NCI-H1048 (cell line): ENCODE results near the gene CAMK1.

Experiments used
- DNase-seq: peaks from one replicate; lab custom pipeline; 2025; lab: John Stamatoyannopoulos, UW

CAMK1 gene

DNA sequence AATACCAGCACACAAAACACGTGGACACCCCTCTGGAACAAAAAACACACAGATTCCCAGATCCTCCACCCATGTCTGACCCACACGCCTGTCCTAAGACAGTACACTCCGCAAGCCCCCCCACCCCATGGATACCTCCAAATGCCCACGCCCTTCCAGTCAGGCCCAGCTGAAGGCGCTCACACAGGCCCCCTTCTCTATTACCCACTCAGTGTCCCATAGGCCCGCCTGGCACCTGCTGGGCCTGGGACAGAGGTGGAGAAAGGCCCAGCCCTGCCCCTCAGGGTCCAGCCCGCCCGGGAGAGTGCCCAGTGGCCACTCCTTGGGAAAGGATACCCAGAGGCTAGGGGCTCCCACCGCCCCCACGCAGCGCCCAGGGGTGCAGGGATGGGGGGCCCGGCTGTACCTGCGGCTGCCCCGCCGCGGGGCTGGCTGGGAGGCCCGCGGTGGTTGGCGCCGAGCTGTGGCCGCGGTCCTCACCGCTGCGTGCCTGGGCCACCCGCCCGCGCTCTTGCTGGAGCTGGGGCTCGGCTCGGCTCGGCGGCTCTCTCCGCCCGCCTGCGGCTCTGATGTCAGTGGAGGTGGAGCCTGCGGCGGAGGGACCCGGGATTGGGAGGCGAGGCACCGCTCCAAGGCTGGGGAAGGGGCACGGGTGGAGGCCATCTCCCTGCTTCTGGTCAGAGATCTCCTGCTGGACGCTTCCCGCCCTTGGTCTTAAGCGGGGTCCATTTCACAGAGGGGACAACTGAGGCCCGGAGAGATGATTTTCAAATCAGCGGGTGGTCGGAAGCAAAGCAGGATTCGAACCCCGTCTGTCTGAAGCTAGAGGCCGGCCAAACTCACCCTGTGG lies at the start of gene CAMK1:
Gene CAMK1, minus strand, starts transcription at position 522 of the 850 bp plus-strand sequence. CDS start 2,198 bp downstream, outside the sequence.
- DNase-seq = no peak

GRCh38 chr3:9818666-9819335 lies 49.1 kb upstream of the CAMK1 start:
- DNase-seq = no peak

DNA sequence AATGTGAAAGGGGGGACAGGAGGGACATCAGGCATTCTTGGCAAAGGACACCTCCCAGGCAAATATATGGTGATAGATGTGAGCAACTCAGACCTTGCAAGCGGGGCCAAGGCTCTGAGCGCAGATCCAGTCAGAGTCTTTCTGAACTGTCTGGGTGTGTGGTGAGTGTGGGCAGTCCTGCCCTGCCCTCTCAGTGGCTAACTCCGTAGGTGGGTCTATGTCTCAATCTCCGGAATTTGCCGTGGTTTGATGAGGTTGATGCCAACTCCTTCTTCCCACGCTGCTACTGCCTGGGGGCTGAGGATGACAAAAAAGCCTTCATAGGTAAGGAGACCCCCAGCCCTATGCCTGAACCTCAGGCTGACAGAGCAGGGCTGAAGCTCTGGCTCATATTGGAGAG lies 47.7 kb upstream of the CAMK1 start:
- DNase-seq = no peak

- DNase-seq = no peak
Measured at GRCh38 chr3:9815986-9816385, 46.2 kb upstream of the CAMK1 start.

DNA sequence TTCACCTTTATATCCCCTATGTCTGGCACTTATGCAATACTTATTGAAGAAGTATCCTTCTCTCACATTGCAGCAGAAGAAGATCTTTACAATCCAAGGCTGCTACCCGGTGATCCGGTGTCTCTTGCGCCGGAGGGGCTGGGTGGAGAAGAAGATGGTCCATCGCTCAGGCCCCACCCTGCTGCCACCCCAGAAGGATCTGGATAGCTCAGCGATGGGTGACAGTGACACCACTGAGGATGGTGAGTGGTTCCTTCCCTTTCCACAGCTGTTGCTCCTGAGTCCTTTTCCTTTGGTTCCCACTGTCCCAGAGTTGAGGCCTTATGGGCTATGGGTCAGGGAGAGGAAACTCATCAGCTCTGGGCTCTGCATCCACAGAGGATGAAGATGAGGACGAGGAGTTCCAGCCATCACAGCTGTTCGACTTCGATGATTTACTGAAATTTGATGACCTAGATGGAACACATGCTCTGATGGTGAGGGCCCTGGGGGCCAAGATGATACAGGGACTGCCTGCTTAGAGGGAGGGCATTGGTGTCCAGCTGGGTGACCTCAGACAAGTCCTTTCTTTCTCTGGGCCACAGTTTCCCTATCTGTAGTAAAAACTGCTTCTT lies 43.2 kb upstream of the CAMK1 start:
- no peak for DNase-seq

DNA sequence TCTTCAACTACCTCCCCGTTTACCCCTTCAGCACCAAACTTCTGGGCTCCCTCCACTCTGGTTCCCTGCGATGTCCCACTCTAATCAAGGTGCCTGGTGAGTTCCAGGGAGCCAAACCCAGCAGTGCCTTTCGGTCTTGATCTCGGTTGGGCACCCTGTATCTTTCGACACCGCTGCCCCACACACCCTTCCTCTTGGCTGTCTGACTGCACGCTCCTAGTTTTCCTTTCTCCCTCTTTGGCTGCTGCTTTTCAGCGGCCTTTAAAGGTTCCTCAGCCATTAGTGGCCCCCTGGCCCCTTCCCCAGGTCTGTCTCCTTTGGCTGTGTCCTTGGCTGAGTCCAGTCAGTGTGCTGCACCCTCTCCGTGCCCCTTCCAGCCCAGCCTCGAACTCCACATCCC lies 41.1 kb upstream of the CAMK1 start:
- DNase-seq = no peak

GRCh38 chr3:9810433-9810770 lies 40.7 kb upstream of the CAMK1 start:
- DNase-seq = no peak

GRCh38 chr3:9809615-9810432 lies 40.1 kb upstream of the CAMK1 start, which contains the start of gene TTLL3:
Gene TTLL3 (plus strand): TSS chr3:9810262. CDS start chr3:9810662, 400 bp downstream.
- DNase-seq = no peak

DNA sequence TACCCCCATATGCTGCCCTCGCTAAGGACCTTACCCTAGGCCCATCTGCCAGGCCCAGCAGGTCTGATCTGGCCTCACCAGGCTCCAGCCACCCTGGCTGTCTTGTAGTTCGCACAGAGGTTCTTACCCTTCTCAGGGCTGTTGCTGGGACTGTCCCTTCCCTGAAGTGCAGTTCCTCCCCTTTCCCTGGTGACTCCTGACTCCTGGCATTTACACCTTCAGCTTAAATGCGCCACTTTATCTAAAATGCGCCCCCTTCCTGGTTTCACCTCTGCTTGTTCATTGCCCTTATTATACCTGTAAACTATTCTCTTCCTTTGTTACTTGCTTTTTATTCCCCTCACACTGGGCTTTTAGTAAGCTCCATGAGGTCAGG lies 39.5 kb upstream of the CAMK1 start:
- DNase-seq = no peak

GRCh38 chr3:9808345-9809037 lies 38.7 kb upstream of the CAMK1 start:
- no peak for DNase-seq

DNA sequence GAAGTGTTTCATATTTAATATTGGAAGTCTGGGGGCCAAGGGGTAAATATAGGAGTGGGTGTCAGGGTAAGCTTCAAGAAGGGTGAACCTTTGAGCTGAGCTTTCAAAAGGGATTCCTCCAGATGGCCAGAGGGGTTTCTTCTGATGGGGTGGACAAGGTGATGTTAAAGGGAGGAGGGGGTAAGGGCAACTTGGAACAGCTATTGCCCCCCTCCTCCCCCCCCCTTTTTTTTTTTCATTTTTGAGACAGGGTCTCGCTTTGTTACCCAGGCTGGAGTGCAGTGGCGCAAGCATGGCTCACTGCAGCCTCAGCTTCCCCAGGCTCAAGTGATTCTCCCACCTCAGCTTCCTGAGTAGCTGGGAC lies 38.2 kb upstream of the CAMK1 start:
- no peak for DNase-seq

DNA sequence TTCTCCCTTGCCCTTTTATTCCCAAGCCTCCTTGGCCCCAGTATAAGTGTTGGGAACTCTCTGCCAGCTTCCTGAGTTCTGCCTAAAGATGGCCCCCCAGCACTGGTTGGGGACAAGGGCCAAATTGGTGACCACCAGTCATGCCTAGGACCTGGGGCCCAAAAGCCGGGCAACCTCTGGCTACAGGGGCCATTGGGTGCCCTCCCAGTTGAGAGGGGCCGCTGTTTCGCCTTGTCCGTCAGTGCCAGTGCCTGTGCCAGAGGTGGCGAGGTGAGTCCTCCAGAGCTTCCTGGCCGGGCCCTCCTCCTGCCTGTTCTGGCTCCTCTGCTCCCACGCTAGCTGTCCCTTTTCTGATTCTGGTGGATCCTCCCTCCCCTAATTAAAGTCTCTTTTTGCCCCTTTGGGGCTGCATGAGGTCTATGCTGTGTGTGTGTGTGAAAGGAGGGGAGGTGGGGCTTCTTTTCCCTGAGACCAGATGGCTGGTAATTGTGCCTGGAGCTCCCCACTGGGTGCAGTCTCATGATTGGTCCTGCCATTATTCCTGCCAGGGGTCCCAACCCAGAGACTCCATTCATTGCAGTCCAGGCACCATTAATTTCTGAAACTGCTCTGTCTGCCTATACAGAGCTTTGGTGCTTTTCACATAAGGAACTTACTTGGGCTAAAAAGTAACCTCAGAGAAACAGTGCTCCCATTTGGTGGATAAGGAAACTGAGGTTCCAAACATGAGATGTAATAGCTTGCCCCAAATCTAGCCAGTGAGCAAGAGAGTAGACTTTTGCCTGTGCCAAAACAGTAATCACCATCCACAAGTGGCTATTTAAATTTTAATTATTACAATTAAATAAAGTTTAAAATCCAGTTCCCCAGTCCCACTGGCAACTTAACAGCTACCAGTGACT lies 37.2 kb upstream of the CAMK1 start:
- DNase-seq = no peak

GRCh38 chr3:9806137-9806536 lies 36.4 kb upstream of the CAMK1 start:
- DNase-seq = no peak

DNA sequence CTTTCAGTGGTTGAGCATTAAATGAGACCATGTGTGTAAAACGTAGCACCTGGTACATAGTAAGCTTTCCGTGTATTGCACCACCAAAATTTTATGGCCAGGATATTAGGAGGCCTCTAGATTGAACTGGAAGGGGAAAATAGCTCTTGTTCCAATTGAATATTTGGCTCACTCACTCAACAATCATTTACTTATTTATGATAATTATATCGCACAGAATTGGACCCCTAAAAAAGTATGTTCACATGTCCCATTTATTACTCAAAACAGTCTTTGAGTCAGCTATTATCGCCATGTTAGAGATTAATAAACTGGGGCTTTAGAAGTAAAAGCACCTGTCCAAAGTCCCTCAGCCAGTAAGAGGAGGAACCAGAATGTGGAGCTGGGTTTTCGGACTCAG lies 35.2 kb upstream of the CAMK1 start:
- DNase-seq = no peak

GRCh38 chr3:9803494-9803893 lies 33.7 kb upstream of the CAMK1 start:
- DNase-seq = no peak

DNA sequence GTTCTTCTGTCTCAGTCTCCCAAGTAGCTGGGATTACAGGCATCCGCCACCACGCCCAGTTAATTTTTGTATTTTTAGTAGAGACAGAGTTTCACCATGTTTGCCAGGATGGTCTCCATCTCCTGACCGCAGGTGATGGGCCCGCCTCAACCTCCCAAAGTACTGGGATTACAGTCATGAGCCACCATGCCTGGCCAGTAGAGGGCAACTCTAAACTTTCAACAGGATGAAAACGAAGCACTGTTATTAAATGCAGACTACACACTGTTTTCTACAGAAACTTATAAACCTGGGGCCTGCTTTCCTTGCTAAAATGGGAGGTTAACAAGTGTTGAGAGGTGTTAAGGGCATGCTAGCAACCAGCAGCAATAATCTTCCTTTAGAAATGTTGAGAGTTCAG lies 30.8 kb upstream of the CAMK1 start:
- no peak for DNase-seq

DNA sequence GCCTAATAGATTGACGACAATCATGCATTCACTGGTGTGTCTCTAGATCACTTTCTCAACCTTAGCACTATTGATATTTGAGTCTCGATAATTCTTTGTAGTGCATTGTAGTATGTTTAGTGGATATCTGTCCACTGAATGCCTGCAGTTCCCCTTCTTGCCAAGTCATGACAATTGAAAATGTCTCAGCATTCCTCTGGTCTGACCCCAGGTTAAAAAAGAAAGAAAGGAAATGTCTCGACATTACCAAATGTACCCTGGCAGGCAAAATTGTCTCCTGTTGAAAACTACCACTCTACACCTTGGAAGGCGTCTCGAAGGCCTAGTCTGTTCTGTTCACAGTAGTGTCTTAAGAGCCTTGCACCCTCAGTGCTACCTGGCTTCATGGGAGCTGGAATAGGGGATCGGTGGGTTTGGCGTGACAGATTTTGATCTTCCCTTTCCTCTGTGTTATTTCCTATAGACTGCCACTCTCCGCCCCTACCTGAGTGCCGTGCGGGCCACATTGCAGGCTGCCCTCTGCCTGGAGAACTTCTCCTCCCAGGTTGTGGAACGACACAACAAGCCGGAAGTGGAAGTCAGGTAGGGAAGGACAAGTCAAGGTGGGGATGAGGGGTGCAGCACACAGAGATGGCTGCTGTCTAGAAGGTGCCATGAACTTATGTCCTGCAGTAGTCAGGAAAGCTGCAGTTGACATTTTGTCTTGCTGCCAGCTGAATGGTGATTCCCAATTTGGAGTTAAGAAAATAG lies 27.6 kb upstream of the CAMK1 start:
- no peak for DNase-seq

- DNase-seq = no peak
Measured at GRCh38 chr3:9795207-9795606, 25.5 kb upstream of the CAMK1 start.

DNA sequence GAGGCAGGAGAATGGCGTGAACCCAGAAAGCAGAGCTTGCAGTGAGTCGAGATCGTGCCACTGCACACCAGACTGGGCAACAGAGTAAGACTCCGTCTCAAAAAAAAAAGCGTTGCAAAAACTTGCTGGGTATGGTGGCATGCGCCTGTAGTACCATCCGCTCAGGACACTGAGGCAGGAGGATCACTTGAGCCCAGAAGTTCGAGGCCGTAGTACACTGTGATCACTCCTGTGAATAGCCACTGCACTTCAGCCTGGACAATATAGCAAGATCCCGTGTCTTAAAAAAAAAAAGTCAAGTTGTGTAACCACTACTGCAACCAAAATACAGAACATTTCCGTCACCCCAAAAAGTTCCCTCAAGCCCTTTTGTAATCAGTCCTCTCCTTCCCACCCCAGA lies 24.7 kb upstream of the CAMK1 start:
- no peak for DNase-seq
